Dermis lymphatic vessel endothelial cell (primary cell): ENCODE data around the gene TAS1R3. TPM values are rescaled to one million over a fixed set of nuclear protein-coding genes. Genes with fewer than 3 reads are reported as not detected.

Experiments
- total RNA-seq: library from RNA; depleted of rRNA; stranded (reverse); fragments of >200 nt; gene quantifications from 2 replicates; pipeline ENCODE4 v1.2.1, GENCODE V29; 2014

The TAS1R3 gene
- 0.09 and 0.11 TPM in 2 replicates for total RNA-seq

DNA sequence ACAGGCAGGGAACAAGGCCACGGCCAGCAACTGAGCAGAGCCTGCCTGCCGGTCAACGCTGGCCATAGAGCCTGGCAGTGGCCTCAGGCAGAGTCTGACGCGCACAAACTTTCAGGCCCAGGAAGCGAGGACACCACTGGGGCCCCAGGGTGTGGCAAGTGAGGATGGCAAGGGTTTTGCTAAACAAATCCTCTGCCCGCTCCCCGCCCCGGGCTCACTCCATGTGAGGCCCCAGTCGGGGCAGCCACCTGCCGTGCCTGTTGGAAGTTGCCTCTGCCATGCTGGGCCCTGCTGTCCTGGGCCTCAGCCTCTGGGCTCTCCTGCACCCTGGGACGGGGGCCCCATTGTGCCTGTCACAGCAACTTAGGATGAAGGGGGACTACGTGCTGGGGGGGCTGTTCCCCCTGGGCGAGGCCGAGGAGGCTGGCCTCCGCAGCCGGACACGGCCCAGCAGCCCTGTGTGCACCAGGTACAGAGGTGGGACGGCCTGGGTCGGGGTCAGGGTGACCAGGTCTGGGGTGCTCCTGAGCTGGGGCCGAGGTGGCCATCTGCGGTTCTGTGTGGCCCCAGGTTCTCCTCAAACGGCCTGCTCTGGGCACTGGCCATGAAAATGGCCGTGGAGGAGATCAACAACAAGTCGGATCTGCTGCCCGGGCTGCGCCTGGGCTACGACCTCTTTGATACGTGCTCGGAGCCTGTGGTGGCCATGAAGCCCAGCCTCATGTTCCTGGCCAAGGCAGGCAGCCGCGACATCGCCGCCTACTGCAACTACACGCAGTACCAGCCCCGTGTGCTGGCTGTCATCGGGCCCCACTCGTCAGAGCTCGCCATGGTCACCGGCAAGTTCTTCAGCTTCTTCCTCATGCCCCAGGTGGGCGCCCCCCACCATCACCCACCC is at the start of gene TAS1R3:
TAS1R3 (plus strand) TSS at position 213 of the 898 bp plus-strand sequence; CDS start at position 279, 66 bp downstream.

DNA sequence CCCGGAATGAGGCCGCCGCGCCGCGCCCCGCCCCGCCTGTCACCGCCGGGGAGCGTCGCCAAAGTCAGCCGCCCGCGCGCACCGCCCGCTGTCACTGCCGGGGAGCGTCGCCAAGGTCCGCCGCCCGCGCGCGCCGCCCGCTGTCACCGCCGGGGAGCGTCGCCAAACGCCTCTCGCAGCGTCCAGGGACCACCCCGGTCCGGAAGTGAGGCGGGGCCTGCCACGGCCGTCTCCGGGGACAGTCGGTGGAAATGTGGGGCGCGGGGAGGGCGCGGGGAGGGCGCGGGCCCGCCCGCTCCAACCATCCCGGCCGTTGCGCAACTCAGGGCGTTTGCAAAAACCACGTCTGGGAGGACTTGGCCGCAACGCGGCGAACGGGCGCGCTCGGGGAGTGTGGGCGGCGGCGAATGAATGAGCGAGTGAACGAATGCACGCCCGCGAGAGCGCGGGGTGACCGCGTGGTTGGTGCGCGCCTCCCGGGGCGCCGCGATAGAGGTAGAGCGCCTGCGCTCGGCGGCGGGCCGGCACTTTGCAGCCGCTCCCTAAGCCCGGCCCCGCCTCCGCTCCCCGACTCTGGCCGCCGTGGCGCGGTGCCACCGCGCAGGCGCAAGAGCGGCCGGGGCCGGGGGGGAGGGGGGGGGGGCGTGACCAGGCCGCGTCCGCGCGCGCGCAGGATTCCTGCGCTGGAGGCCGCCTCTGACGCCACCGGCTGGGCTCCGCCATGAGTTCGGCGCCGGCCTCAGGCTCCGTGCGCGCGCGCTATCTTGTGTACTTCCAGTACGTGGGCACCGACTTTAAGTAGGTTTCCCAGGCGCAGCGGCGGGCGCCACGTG is 22.9 kb upstream of the TAS1R3 start, which contains the start of the genes ACAP3 and PUSL1:
ACAP3 (minus strand) TSS at position 8 of the 833 bp plus-strand sequence. CDS start 115 bp downstream, outside the sequence.
PUSL1 (plus strand) TSS at position 675 of the 833 bp plus-strand sequence; CDS start at position 722, 47 bp downstream.

GRCh38 chr1:1324524-1325287 is 6.4 kb upstream of the TAS1R3 start, which contains the start of the genes CPTP and INTS11:
Gene CPTP, plus strand, starts transcription at chr1:1324802. Its CDS starts 2,109 bp downstream, at chr1:1326911.
Gene INTS11, minus strand, starts transcription at chr1:1324660. Its CDS starts 52 bp downstream, at chr1:1324608.

GRCh38 chr1:1349256-1350012 is 18.4 kb downstream of the TAS1R3 start, which contains the start of gene DVL1:
Gene DVL1, minus strand, starts transcription at chr1:1349418. Its CDS starts 353 bp downstream, at chr1:1349065.

DNA sequence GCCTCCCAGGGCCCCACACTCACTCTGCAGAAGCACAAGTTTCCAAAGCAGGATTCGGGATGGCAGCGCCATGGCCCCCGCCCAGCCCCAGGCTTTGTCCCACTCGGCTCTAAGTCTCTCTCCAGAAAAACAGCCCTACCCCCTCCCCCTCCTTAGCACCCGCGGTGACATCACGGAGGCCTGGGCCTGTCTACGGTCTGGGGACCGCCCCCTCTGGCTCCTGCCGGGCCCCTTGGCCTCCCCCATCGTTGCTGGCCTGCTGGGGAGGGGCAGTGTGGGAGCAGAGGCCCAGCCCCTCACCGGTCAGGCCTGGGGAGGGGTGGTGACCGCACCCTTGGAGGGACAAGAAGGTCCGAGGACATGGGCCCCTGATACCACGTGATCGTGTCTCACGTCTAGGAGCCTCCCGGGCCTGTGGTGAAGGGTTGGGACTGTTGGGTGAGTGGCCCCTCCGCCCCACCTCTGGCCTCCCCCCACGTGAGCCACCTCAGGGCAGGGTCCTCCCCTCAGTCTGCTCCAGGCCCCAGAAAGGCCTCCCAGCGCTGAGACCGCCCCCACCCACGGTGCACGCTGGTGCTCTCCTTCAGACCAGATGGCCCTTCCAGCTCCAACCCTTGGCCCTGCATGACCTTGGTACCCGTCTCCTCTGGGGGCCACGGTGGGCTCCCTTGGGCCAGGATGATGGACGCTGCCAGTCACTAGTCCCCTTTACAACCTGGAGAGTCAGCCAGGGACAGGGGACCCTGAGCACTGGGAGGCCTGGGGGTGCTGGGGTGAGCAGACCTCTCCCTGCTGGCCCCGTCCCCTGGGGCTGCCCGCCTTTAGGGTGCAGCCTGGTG is 27.6 kb downstream of the TAS1R3 start, which contains the start of gene MXRA8:
MXRA8 (minus strand) TSS at position 123 of the 839 bp plus-strand sequence; CDS start at position 72, 51 bp downstream.

DNA sequence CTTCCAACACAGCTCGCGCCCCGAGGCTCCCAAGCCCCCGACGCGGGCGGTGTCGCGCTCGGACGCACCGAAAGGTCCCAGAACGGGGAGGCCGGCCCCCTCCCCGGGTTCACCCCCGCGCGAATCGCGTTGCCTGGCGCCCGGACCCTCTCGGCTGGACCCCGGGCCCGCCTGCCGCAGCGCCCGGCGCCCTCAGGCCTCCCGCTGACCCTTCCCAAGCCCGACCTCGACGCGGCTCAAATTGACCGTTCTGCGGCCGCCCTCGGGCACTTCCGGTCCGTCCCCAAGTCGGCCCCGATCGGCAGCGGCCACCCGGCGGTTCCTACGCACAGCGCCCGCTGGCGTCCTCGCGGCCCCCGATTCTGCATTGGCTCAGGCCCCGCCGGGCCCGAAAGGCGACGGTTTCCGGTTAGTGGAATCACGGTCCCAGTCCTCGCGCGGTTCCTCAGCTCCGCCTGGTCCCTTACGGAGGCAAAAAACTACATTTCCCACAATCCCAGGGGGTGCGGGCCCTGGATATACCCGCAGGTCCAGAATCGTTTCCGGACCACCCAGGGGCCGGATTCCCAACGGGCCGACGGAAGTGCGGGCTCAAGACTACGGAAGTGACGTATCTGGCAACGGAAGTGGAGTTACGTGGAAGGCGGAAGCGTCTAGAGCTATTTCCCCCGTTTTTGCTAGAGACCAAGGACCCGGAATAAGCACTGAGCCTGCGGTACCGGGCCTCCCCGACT is 44.0 kb downstream of the TAS1R3 start, which contains the start of gene AURKAIP1:
AURKAIP1 (minus strand) TSS at position 279 of the 734 bp plus-strand sequence. CDS start 451 bp downstream, outside the sequence.

Other genes with a start within 250 kb of the TAS1R3 start
- 4.7 and 6.1 TPM in 2 replicates for gene C1orf159, start 215.2 kb upstream of the TAS1R3 start, total RNA-seq
- gene TTLL10, start 157.4 kb upstream of the TAS1R3 start, total RNA-seq, result not detected in 2 replicates
- 0.11 TPM in 1 of 2 replicates, not detected in the other for gene TNFRSF18, start 124.7 kb upstream of the TAS1R3 start, total RNA-seq
- gene TNFRSF4, start 117.1 kb upstream of the TAS1R3 start, total RNA-seq, result 1.2 and 1.7 TPM in 2 replicates
- 79.1 and 94.0 TPM in 2 replicates for gene SDF4, start 99.3 kb upstream of the TAS1R3 start, total RNA-seq
- gene B3GALT6, start 99.0 kb upstream of the TAS1R3 start, total RNA-seq, result 21.3 and 23.4 TPM in 2 replicates
- gene C1QTNF12, start 84.6 kb upstream of the TAS1R3 start, total RNA-seq, result 0.09 and 0.22 TPM in 2 replicates
- gene UBE2J2, start 57.4 kb upstream of the TAS1R3 start, total RNA-seq, result 27.4 and 32.7 TPM in 2 replicates
- gene SCNN1D, start 50.8 kb upstream of the TAS1R3 start, total RNA-seq, result 0.22 and 0.26 TPM in 2 replicates
- 14.3 and 14.4 TPM in 2 replicates for gene ACAP3, start 23.4 kb upstream of the TAS1R3 start, total RNA-seq
- gene PUSL1, start 22.7 kb upstream of the TAS1R3 start, total RNA-seq, result 7.3 and 8.6 TPM in 2 replicates
- gene INTS11, start 6.6 kb upstream of the TAS1R3 start, total RNA-seq, result 51.3 and 52.0 TPM in 2 replicates
- 11.7 and 14.0 TPM in 2 replicates for gene CPTP, start 6.5 kb upstream of the TAS1R3 start, total RNA-seq
- 31.0 and 35.3 TPM in 2 replicates for gene DVL1, start 18.1 kb downstream of the TAS1R3 start, total RNA-seq
- 0.09 and 0.98 TPM in 2 replicates for gene MXRA8, start 27.3 kb downstream of the TAS1R3 start, total RNA-seq
- 67.6 and 68.1 TPM in 2 replicates for gene AURKAIP1, start 43.9 kb downstream of the TAS1R3 start, total RNA-seq
- gene CCNL2, start 68.1 kb downstream of the TAS1R3 start, total RNA-seq, result 68.4 and 96.8 TPM in 2 replicates
- gene MRPL20, start 76.0 kb downstream of the TAS1R3 start, total RNA-seq, result 86.6 and 91.1 TPM in 2 replicates
- 0.11 and 0.34 TPM in 2 replicates for gene ANKRD65, start 90.0 kb downstream of the TAS1R3 start, total RNA-seq
- gene VWA1, start 104.4 kb downstream of the TAS1R3 start, total RNA-seq, result 4.2 and 13.1 TPM in 2 replicates
- 0.11 and 0.52 TPM in 2 replicates for gene ATAD3C, start 118.4 kb downstream of the TAS1R3 start, total RNA-seq
- 12.4 and 20.0 TPM in 2 replicates for gene ATAD3B, start 140.5 kb downstream of the TAS1R3 start, total RNA-seq
- 13.1 and 19.4 TPM in 2 replicates for gene ATAD3A, start 180.9 kb downstream of the TAS1R3 start, total RNA-seq
- 1.2 TPM in 2 replicates for gene TMEM240, start 209.3 kb downstream of the TAS1R3 start, total RNA-seq
- 54.4 and 54.6 TPM in 2 replicates for gene SSU72, start 243.6 kb downstream of the TAS1R3 start, total RNA-seq